ENCODE measurements around the gene DHX35. TPM values are rescaled to one million over a fixed set of nuclear protein-coding genes. Genes with fewer than 3 reads are reported as not detected.

The DHX35 gene
- total RNA-seq, 1 experiment from 2014 or later = 20.4 TPM

GRCh38 chr20:39010496-39010895, 48.4 kb downstream of the DHX35 start:
- no peak overlapping the region for H3K4me3 Mint-ChIP-seq
- DNase-seq (ENCODE audit: low spot score) = no peak
- peak overlapping the region; percentile 85 for H3K27ac Mint-ChIP-seq
- H3K9me3 Mint-ChIP-seq = no peaks in the 10 kb centered on the region
- H3K27me3 Mint-ChIP-seq (ENCODE audit: low read depth) = no peaks in the 10 kb centered on the region
- peaks cover 60% of the 10 kb centered on the region for H3K36me3 Mint-ChIP-seq
- CTCF ChIA-PET = interaction anchor here (0.9 to 1.8 kb wide), 2 partner anchors 40 to 85 kb away, joined by 3 to 6 read pairs; partner anchors contain the start of gene FAM83D
- POLR2A ChIA-PET = interaction anchor here (0.6 kb wide), 1 partner anchor 231 kb away, joined by 3 read pairs; no protein-coding TSS in a partner anchor
- peaks cover 23% of the 10 kb centered on the region for H3K4me1 Mint-ChIP-seq
- TF ChIP-seq AR (CRISPR knock-in tag; IDR thresholded peaks at IDR 0.05) (no peak), NFYB (CRISPR knock-in tag; conservative IDR thresholded peaks at IDR 0.05; ENCODE audit: low read depth) (no peak), ZNF532 (CRISPR knock-in tag; IDR thresholded peaks at IDR 0.05; ENCODE audit: borderline replicate concordance) (no peak), SMAD3 (CRISPR knock-in tag; IDR thresholded peaks at IDR 0.05; ENCODE audit: borderline replicate concordance) (no peak), SP1 (CRISPR knock-in tag; conservative IDR thresholded peaks at IDR 0.05) (no peak), GTF2I (CRISPR knock-in tag; conservative IDR thresholded peaks at IDR 0.05) (no peak), CREB1 (CRISPR knock-in tag; IDR thresholded peaks at IDR 0.05) (no peak), JAZF1 (CRISPR knock-in tag; IDR thresholded peaks at IDR 0.05) (no peak), PRRX2 (CRISPR knock-in tag; IDR thresholded peaks at IDR 0.05) (no peak)
- TF ChIP-seq, protein P1, sequence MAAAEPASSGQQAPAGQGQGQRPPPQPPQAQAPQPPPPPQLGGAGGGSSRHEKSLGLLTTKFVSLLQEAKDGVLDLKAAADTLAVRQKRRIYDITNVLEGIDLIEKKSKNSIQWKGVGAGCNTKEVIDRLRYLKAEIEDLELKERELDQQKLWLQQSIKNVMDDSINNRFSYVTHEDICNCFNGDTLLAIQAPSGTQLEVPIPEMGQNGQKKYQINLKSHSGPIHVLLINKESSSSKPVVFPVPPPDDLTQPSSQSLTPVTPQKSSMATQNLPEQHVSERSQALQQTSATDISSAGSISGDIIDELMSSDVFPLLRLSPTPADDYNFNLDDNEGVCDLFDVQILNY (CRISPR knock-in tag; IDR thresholded peaks at IDR 0.05) = no peak
- TF ChIP-seq, protein P2, sequence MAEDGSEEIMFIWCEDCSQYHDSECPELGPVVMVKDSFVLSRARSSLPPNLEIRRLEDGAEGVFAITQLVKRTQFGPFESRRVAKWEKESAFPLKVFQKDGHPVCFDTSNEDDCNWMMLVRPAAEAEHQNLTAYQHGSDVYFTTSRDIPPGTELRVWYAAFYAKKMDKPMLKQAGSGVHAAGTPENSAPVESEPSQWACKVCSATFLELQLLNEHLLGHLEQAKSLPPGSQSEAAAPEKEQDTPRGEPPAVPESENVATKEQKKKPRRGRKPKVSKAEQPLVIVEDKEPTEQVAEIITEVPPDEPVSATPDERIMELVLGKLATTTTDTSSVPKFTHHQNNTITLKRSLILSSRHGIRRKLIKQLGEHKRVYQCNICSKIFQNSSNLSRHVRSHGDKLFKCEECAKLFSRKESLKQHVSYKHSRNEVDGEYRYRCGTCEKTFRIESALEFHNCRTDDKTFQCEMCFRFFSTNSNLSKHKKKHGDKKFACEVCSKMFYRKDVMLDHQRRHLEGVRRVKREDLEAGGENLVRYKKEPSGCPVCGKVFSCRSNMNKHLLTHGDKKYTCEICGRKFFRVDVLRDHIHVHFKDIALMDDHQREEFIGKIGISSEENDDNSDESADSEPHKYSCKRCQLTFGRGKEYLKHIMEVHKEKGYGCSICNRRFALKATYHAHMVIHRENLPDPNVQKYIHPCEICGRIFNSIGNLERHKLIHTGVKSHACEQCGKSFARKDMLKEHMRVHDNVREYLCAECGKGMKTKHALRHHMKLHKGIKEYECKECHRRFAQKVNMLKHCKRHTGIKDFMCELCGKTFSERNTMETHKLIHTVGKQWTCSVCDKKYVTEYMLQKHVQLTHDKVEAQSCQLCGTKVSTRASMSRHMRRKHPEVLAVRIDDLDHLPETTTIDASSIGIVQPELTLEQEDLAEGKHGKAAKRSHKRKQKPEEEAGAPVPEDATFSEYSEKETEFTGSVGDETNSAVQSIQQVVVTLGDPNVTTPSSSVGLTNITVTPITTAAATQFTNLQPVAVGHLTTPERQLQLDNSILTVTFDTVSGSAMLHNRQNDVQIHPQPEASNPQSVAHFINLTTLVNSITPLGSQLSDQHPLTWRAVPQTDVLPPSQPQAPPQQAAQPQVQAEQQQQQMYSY (CRISPR knock-in tag; IDR thresholded peaks at IDR 0.05) = no peak
- TF ChIP-seq, protein P3, sequence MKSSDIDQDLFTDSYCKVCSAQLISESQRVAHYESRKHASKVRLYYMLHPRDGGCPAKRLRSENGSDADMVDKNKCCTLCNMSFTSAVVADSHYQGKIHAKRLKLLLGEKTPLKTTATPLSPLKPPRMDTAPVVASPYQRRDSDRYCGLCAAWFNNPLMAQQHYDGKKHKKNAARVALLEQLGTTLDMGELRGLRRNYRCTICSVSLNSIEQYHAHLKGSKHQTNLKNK (CRISPR knock-in tag; IDR thresholded peaks at IDR 0.05) = no peak
- TF ChIP-seq, protein P4, sequence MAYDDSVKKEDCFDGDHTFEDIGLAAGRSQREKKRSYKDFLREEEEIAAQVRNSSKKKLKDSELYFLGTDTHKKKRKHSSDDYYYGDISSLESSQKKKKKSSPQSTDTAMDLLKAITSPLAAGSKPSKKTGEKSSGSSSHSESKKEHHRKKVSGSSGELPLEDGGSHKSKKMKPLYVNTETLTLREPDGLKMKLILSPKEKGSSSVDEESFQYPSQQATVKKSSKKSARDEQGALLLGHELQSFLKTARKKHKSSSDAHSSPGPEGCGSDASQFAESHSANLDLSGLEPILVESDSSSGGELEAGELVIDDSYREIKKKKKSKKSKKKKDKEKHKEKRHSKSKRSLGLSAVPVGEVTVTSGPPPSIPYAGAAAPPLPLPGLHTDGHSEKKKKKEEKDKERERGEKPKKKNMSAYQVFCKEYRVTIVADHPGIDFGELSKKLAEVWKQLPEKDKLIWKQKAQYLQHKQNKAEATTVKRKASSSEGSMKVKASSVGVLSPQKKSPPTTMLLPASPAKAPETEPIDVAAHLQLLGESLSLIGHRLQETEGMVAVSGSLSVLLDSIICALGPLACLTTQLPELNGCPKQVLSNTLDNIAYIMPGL (CRISPR knock-in tag; IDR thresholded peaks at IDR 0.05) = no peak
- TF ChIP-seq, protein P5, sequence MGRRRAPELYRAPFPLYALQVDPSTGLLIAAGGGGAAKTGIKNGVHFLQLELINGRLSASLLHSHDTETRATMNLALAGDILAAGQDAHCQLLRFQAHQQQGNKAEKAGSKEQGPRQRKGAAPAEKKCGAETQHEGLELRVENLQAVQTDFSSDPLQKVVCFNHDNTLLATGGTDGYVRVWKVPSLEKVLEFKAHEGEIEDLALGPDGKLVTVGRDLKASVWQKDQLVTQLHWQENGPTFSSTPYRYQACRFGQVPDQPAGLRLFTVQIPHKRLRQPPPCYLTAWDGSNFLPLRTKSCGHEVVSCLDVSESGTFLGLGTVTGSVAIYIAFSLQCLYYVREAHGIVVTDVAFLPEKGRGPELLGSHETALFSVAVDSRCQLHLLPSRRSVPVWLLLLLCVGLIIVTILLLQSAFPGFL (CRISPR knock-in tag; IDR thresholded peaks at IDR 0.05; ENCODE audit: borderline replicate concordance) = no peak
- TF ChIP-seq, protein P6, sequence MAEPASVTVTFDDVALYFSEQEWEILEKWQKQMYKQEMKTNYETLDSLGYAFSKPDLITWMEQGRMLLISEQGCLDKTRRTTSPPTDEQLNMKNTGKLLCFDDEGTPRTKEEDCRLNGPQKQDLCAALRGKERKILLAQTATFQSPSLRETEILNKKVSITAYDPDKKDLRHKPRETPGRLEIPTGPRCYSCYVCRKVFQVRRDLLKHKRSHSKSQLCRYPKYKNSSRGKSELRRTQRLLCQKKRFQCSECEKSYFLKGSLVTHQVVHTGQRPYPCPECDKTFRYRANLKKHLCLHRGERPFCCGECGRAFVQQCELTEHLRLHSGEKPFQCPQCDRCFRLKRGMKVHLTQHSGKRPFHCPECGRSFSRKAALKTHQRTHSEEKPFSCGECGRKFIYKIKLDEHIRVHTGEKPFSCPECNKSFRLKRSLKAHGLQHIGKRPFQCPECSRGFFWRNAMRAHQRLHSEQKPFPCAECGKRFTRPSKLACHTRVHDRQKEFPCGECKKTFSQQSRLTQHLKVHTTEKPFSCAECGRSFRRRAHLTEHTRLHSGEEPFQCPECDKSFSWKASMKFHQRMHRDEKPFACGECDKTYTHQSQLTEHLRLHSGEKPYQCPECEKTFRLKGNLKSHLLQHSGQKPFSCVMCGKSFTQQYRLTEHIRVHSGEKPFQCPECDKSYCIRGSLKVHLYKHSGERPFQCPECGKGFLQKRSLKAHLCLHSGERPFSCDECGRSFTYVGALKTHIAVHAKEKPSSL (CRISPR knock-in tag; conservative IDR thresholded peaks at IDR 0.05) = no peak
- ATAC-seq = peak; percentile 94
